HG02981 (cell line): Measurements from ENCODE around the gene SMAD3.

Experiments used
- ATAC-seq: cut with Tn5 transposase; IDR thresholded peaks from one replicate; pipeline ENCODE4 v1.9.1; 2021; ENCODE audit warnings: mild to moderate bottlenecking, moderate library complexity; ENCODE audit not compliant: unreplicated experiment

SMAD3 gene

DNA sequence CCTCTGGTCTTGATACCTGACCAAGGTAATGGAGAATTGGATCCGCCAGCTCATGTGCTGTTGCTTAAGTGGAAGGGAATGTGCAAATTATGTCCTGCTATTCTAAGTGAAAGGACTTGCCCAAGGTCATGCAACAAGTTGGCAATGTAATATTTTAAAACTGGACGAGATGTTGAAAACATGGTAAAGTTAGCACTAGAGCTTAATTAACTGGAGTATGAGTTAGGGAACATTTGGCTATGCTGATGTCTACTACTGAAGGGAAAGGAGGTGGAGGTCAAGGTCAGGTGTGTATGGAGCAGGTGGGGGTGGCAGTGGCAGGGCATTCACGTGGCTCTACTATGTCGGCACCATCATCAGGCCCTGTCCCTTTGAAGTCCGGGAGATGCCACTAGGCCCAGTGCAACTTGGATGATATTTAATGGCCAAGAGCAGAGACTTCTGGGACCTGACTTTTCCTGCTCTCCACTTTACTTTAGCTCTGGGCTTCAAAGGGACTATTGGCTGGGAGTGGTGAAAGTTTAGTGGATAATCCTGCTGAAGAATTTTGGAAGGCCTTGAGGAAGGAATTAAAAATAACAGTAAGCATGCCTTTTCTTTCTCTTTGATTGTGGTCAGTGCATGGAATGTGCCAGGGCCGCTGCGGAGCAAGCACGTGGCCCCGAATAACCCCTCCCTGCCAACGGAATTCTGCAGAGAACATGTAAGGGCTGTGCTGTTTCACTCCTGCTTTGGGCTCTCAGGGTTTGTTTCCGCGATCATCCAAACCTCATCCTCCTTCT lies 14.9 kb downstream of the SMAD3 start:
- no peak for ATAC-seq

DNA sequence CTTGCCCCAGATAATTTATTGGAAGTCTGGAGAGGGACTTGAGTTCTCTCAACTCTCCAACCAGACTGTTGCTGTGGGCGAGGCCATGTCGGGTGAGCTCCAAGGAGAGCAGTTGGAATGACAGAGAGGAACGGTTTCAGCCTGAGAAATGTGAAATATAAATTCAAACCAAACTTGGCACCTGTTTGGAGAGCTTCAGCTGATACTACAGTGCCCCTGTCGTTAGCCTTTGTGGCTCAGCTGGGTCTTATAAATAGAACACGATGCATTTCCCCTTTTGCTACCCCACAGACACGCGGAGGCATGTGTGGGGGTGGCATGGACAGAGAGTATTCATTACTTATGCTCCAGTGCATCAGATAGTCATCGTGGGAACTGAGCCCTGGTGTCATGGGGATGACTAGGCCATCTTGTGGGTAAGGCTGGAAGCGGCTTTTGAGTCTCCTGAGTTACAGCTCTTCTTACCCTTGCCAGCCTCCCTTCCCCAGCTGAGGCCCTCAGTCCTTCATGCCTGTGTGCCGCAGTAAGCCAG lies 15.6 kb downstream of the SMAD3 start:
- peak; percentile 41 for ATAC-seq

DNA sequence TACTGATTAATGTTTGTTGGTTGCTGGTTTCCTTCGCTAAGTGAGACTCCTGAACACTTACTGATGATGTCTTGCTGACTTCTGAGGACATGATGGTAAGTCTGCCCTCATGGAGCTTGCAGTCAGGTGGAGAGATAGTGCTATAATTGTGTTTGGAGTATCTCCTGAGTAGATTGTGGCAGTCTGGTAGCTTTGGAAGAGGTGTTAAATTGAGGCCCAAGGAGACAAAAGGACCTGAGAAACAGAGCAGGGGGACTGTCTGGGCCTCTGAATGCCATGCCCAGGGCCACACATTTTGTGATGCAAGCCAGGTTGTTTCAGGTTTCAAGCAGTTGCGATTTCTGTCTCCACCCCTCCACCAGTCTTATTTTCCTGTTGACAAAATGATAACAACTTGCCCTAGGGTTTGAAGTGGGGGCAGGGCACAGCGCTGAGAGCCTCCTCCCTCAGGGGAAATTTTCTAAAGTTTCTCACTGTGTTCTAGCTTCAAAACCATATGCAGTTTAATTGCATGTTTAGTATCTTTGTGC lies 16.7 kb downstream of the SMAD3 start:
- no peak for ATAC-seq

DNA sequence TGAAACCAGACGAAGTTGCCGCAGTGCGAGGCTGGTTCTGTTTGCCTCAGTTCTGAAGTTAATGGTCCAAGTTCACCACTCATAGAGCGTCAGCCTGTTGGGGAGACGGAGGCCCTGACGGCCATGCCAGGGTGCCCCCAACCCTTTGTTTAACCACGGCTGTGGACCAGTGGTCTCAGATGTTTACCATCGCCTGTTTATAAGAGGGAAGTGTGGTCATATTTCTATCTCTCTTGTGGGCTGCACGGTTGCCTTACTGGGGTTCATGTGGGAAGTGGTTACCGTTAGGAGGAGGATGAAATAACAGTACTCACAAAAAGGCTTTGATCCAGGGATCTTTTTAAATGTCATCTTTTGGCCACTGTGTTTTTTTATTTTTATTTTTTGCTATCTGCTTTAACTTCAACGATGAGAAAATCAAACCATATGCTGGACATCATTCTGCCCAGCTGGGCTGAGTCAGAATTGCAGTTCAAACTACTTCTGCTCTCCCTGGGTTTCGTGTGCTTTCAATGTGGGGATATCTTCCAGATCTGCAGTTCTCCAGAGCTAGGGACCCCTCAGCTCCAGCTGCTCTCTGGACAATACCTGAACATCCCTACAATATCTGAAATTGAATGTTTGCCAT lies 17.8 kb downstream of the SMAD3 start:
- ATAC-seq, result no peak

DNA sequence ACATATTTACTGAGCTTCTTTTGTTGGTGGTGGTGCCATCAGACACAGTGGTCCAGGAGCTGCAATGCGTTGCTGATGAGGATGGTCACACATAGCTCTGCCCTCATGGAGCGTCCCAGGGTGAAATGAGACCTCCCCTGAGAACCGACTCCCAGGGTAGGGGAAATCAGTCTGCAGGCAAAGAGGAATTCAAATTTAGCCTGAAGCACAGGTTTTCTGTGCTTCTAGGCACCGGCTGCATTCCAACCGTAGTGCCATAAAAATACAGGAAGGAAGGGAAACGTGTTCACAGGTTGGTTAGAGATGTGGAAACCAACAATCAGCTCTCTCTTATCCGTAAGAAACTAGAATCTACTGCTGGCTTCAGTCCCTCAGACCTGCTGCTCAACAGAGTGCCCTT lies 19.2 kb downstream of the SMAD3 start:
- ATAC-seq, result no peak

DNA sequence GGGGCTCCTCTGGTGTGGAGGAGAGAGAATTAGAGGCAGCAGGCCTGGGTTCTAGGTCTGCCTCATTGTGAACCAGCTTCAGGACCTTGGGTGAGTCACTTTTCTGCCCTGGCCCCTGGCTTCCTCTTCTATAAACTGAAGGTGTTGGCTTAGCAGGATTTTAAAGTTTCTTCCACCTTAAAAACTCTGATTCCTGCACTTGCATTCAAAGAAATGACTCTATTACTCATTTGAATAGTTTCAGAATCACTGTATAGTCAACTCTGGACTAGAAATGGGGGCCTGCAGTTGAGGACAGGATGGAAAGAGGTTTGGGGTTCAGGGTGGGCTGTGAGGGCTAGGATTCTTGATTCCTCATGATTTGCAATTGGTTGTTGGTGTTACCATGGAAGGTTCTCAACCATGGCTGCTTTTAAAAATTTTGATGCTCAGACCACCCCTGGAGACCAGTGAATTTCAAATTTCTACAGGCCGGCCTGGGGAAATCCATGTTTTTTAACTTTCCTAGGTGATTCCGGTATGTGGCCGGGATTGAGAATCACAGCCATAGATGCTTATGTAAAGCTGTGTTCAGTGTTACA lies 19.9 kb downstream of the SMAD3 start:
- ATAC-seq, result peak; percentile 27

DNA sequence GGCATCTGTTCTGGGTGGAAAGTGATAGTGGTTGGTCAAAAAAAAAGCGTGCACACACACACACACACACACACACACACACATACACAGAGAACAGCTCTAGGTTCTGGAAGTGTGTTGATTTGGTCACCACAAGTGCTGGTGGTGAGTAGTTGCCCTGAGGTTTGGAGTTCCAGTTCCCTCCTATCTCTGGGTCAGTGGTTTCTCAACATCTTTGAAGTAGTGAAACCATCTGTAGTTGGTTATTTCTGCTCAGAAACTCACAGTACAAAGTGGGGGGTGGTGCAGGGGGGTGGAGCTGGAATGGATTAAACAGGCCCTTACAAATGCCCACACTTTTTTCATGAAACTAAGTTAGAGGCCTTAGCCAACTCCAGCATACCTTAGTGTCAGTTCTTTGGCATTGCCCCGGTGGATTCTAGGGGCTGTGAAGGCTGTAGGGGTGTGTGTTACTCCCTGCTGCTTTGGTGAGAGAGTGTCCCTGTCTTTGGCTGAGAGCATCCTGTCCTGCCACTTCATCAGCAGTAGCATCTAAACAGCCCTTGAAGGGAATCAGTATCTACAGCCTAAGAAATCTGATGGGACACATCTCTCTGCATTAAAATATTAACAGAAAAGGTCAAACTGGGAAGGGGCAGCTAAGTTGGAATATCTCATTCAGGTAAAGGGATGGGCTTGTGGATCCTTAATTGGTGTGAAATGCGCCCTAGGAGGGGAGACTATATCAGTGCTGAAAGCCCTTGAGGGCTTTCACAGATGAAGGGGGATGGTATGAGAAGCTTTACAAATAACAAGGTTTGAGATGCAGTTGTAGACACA lies 20.6 kb downstream of the SMAD3 start:
- ATAC-seq, result peak; percentile 41

DNA sequence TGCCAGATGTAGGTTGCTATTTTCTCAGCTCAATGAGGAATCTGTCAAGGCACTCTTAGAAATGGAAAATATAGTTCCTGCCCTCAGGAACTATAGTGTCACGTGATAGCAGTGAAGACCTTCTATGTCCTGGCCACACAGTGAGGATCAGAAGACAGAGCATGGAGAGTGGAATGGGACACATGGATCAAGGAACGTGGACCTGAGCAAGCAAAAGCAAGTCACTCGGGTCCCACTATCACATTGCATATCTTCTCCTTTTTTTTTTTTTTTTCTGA lies 21.2 kb downstream of the SMAD3 start:
- ATAC-seq, result no peak

DNA sequence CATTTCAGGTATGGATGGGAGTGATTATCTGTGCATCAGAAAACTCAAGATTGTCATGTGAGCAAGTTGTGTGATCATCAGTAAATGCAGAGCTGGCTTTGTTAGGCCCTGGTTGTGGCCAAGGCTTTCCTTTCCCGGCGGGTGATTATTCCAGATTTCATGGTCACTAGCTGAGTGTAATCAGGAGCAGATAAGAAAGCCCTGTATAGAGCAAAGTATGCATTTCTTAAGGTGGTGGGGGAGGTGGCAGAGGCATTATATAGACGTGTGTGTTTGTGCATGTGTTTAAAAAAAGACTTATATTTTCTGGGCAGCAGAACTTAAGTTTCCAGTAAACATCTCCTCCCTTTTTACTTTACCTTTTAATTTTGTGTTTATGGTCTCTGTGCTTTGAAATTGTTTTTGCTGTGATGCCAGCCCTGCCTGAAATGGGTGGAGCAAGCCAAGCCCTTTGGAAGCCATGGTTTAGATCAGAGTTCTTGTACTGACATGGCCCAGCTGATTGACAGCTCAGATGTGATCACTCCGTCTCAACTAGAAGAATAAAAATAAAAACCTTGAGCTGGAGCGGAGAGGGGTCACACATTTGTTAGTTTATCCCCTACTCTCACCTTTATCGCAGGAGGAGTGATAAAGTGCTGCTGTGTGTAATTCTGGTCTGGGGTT lies 22.2 kb downstream of the SMAD3 start:
- no peak for ATAC-seq

DNA sequence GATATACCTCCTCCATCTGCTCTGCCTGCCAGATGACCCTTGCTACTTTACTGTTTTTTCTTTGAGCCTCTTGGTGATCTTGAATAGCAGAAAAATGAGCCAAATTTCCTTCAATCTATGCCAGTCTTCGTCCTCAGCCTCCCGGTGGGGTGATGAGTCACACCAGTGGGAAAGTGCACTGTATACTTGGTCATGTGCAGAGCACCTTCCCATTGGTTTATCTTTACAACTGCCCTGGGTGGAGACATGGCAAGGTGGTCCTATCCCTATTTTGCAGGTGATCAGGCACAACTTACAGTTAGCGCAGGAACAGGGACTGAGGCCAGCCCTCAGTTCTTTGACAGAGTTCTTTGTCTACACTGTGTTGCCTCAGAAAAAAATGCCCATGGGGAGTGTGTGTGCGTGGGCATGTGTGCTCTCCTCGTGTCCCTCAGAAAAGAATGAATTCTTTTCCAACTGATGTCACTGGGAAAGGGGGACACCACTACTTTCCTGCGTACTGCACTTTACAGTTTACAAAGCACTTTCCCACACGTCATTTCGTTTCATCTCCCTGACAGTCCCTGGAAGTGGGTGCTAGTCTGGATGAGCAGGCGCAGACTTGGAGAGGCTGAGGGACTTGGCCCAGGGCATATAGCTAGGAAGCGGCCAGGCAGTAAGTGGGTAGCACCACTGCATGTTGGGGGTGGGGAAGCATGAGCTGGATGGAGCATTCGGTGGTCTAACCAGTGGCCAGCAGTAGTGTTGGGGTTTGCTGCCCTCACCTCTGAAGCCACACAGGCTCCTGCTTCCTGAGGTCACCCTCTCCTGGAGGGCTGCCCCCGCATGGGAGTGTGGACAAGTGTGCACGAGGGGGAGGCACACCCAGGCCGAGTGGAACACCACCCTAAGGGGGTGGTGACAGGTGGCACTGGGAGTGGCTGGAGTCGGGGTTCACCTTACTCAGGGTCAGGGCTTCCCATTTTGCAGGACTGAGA lies 24.1 kb downstream of the SMAD3 start:
- ATAC-seq, result no peak

DNA sequence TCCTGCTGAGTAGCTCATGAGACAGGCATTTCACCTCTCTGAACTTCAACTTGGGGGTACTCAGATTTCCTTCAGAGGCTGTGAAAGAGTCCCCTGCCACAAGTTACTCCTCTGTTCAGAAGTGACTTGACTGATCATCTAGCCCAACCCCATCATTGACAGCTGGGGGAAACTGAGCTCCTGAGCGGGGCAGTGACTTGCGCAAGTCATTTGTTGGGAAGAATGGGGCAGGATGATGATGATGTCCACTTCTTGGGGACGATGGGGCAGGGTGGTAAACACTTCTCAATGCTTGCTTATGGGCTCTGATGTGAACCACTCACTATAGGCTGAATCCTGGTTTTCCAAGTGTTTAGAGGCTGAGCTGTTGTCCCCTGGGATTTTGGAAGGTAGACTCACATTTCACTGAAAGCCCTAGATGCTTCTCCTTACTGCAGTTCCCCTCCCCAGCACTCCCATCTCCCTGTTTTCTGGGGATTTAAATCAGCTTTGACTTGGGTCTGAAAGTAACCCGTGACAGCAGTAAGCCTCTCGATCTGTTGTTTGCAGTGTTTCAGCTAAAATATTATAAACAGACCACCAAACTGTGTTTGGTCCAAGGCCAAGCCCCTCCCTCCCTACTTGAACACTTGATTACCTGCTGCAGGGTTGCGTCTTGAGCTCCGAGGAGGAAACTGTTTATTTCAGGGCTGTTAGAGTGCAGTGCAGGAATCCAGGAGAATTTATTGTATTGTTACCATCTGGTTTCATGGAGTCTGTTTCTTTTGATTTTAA lies 25.1 kb downstream of the SMAD3 start:
- no peak for ATAC-seq

DNA sequence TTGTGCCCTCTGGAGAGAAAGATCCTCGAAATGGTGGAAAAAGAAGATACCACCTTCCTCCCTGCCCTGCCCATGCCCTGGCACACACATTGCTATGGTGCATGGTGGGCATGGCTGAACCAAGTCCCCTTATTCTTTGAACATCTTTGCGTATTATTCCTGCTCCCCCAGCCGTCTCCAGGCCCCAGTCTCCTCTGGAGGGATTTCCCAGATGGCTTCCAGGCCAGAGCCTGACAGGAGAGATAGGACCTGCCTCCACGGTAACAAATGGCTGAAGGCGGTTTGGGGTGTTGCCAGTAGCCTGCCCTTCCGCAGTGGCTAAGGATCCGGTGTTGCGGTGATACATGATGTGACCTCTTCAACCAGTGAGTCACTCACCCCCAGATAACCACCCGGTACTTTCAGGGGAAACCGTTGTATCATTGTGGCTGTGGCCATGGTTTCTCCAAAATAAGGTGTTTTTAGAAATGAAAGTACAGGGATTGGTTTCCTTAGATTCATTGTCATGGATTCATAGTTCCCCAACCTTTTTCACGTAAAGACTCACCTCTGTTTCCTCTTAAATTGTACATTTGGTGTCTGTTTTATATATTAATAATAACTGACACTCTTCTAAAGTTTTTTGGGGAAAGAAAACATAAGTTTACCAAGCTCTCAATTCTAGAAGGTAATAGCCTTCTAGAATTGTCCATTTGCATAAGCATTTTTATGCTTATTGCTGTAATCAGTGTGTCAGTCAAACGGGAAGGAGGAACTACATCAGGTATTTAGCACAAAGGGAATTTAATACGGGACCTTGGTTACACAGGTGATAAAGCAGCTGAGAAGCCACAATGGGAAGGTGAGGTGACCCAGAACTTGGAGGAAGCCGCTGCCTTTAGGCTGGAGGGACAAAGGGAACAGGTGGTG lies 25.9 kb downstream of the SMAD3 start:
- peak; percentile 77 for ATAC-seq

DNA sequence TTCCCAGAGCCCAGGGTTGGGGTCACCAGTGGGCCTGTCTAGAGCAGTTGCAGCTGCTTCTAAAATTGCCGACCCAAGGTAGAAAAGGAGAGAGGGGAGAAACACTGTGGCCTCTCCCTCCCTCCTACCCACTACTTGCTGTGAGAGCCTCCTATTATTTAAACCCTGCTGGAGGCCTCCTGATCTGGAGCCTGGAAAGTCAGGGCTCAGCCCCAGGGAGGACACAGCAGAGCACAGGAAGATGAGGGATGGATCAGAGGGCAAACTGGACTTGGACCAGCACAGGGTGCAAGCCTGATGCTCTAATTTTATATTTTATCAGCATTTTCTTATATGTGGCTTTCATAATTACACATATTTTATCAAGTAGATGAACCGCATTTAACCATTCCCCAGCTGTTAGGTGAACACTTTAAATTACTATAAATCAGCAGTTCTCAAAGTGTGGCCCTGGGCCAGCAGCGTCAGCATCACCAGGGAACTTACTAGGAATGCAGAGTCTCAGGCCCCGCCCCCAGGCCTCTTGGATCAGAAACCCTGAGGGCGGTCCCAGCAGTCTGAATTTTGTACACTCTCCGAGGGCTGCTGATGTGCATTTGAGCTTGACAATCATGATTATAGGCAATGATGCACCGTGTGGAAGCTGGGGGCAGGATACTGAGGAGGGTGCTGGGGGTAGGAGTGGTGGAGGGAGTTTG lies 26.7 kb downstream of the SMAD3 start:
- ATAC-seq, result no peak

DNA sequence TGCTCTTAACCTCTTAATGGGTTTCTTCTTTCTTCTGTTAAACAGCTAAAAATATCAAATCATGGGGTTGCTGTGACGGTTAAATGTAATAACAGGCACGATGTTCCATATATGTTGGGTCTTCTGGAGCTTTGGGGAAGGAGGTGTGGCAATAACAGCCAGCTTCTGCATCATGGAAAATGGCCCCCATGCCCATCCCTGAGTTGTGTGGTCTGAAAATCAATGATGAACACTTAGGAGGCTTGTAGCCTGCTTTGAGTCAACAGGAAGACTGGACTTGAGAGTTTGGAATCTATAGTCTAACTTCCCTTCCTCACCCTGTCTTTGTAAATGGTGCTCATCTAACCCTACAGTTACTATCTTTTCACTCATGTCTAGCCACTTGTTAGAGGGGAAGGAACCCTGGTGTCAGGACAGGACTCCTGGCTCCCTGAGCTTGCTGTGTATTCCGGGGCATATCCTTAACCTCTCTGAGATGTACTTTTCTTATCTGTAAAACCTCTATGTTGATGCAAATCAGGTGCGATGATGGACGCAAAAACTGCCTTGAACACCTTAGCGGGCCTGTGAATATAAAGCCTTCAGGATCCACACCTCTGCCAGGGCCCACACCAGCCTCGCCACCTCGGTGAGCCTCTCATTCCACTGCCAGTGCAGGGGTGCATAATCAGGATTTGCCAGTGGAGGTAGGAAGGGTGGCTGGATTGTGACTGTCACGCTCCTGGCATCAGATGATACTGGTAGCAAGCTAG lies 27.5 kb downstream of the SMAD3 start:
- no peak for ATAC-seq

DNA sequence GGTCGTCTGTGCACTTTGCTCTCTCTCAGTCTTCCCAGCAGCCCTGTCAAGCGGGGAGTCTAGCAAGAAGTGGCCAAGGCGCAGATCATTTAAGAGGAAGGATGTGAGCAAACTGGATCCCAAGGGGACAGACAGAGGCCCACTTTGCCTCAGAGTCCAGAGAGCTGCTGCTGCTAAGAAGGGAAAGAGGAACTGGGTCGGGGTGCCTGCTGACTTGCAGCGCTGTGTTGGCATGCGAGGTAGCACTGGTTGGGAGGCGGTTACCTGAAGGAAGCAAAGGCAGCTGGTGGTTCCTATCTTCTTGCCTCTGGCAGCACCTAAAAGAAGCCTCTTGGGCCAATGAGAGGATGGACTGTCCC lies 28.1 kb downstream of the SMAD3 start:
- ATAC-seq, result peak; percentile 49

DNA sequence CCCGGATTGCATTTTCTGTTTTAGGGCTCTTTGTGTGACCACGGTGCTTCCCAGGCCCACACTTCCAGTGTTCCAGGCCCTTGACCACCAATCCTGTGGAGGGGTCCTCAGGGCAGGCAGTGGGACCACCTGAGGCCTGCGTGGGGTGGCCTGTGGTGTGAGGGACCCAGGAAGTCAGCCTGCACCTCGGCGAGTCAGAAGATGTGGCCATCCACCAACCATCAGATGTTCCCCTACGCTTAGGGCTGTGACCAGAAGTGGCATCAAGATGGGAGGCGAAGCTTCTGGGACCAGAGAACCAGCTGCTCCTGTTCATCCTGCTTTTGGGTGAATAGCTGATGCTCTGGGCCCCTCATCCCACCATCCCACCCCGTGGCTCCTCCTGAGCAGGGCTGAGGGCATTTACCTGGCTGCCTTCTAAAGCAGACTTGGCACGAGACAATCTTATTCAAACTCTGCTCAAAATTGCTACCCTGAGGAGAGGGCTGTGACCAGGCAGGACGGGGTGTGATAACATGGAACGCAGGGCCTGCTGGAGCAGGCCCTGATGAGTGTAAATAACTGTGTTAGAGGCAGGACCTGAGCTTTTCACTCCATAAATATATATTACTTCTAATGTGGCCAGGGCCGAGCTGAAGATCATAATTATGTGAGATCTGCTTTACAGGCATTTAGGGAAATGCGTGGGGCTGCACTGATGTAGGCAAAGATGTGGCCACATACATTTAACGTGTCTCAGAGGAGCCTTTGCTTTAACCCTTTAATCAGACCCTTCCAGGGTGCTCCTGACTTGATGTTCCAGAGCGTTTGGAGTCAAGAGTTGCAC lies 28.8 kb downstream of the SMAD3 start:
- no peak for ATAC-seq
